ENCODE data around the gene TTC28. TPM values are rescaled to one million over a fixed set of nuclear protein-coding genes. Genes with fewer than 3 reads are reported as not detected.

The TTC28 gene
- total and polyA plus RNA-seq, 8 donors = 2.2 to 18.6 (median 11.5) TPM

GRCh38 chr22:28051787-28052356 lies 627.8 kb downstream of the TTC28 start:
- Histone ChIP-seq H3K9me3 (no peaks in the 10 kb centered on the region), H3K4me3 (no peak overlapping the region), H3K27me3 (no peaks in the 10 kb centered on the region), H3K36me3 (no peaks in the 10 kb centered on the region), H3K27ac (no peak overlapping the region), H3K4me1 (no peaks in the 10 kb centered on the region)
- intact Hi-C loops (cut with DNase I) = loop anchor here in 2 of 3 donors (5.0 to 10.0 kb wide), 2 partner anchors 543 to 545 kb away; no protein-coding TSS in a partner anchor
- peak; percentile 58 to 87 (median 78) for ATAC-seq
- TF ChIP-seq, protein P1, sequence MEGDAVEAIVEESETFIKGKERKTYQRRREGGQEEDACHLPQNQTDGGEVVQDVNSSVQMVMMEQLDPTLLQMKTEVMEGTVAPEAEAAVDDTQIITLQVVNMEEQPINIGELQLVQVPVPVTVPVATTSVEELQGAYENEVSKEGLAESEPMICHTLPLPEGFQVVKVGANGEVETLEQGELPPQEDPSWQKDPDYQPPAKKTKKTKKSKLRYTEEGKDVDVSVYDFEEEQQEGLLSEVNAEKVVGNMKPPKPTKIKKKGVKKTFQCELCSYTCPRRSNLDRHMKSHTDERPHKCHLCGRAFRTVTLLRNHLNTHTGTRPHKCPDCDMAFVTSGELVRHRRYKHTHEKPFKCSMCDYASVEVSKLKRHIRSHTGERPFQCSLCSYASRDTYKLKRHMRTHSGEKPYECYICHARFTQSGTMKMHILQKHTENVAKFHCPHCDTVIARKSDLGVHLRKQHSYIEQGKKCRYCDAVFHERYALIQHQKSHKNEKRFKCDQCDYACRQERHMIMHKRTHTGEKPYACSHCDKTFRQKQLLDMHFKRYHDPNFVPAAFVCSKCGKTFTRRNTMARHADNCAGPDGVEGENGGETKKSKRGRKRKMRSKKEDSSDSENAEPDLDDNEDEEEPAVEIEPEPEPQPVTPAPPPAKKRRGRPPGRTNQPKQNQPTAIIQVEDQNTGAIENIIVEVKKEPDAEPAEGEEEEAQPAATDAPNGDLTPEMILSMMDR (IDR thresholded peaks at IDR 0.05) = peak; percentile 63 to 76 (median 66)
- peak; percentile 49 to 83 (median 76) for DNase-seq
- WGBS, 2 donors = 37 to 45% methylated on average over 5 of the region's 5 CpGs
- FAIRE-seq = no peak

GRCh38 chr22:28051091-28051786 lies 628.4 kb downstream of the TTC28 start:
- intact Hi-C loops (cut with DNase I) = loop anchor here in 2 of 3 donors (5.0 to 10.0 kb wide), 2 partner anchors 544 to 546 kb away; no protein-coding TSS in a partner anchor
- TF ChIP-seq, protein P1 (IDR thresholded peaks at IDR 0.05) = no peak
- H3K27me3 ChIP-seq = no peaks in the 10 kb centered on the region
- H3K36me3 ChIP-seq = no peaks in the 10 kb centered on the region
- ATAC-seq (no peak), DNase-seq (no peak), FAIRE-seq (no peak)
- H3K27ac ChIP-seq = no peak overlapping the region
- WGBS, 2 donors = 68 to 70% methylated on average over 7 of the region's 7 CpGs
- H3K9me3 ChIP-seq = no peaks in the 10 kb centered on the region
- no peaks in the 10 kb centered on the region for H3K4me1 ChIP-seq
- no peak overlapping the region for H3K4me3 ChIP-seq

DNA sequence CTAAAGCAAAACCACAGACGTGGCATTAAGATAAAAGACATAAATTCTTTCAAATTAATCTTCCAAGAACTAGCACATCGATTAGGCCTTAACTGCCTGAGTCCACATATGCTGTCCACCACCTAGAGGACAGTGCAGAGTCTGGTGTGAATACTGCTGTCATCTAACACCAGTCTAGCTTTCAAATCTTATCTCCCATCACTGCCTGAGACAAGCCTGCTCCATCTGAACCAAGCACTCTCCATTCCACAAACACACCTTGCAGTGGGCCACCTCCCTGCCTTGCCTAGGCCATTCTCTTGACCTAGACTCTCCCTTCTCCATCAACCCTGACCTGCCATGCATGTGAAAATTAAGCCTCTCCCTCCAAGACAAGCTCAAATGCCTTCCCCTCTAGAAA lies 631.1 kb downstream of the TTC28 start:
- FAIRE-seq (no peak), ATAC-seq (no peak), DNase-seq (no peak)
- TF ChIP-seq, protein P1 (IDR thresholded peaks at IDR 0.05) = no peak
- H3K36me3 ChIP-seq = no peaks in the 10 kb centered on the region
- 57 to 67% methylated on average over 2 of the region's 2 CpGs for WGBS, 2 donors
- no peaks in the 10 kb centered on the region for H3K27me3 ChIP-seq
- intact Hi-C loops (cut with DNase I) = no loop called here
- no peak overlapping the region for H3K27ac ChIP-seq
- H3K9me3 ChIP-seq = no peaks in the 10 kb centered on the region
- no peaks in the 10 kb centered on the region for H3K4me1 ChIP-seq
- no peak overlapping the region for H3K4me3 ChIP-seq

- TF ChIP-seq, protein P1 (IDR thresholded peaks at IDR 0.05) = no peak
- Histone ChIP-seq H3K4me1 (no peaks in the 10 kb centered on the region), H3K27ac (no peak overlapping the region), H3K9me3 (no peaks in the 10 kb centered on the region), H3K27me3 (no peaks in the 10 kb centered on the region), H3K4me3 (no peak overlapping the region), H3K36me3 (no peaks in the 10 kb centered on the region)
- ATAC-seq = no peak
- FAIRE-seq = no peak
- no peak for DNase-seq
- intact Hi-C loops (cut with DNase I) = no loop called here
- 87 to 92% methylated on average over 1 of the region's 1 CpG for WGBS, 2 donors
These were observed 631.9 kb downstream of the TTC28 start for GRCh38 chr22:28047740-28048139.

DNA sequence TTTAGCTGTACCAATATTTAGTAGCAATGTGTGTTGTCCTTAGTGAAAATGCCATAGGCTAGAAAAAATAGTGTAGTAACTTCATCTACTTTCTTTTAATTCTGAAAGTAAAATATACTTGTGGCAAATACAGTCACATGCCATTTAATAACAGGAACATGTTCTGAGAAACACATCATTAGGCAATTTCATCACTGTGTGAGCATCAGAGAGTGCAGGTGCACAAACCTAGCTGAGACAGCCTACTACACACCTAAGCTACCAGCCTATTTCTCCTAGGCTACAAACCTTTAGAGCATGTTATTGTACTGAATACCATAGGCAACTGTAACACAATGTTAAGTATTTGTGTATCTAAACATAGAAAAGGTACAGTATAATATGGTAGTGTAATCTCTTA lies 633.5 kb downstream of the TTC28 start:
- Histone ChIP-seq H3K4me3 (no peak overlapping the region), H3K4me1 (no peaks in the 10 kb centered on the region), H3K36me3 (no peaks in the 10 kb centered on the region), H3K9me3 (no peaks in the 10 kb centered on the region), H3K27me3 (no peaks in the 10 kb centered on the region), H3K27ac (no peak overlapping the region)
- DNase-seq (no peak), ATAC-seq (no peak), FAIRE-seq (no peak)
- intact Hi-C loops (cut with DNase I) = no loop called here
- TF ChIP-seq, protein P1 (IDR thresholded peaks at IDR 0.05) = no peak
